ENCODE results near the gene SPRY1.

SPRY1 gene

GRCh38 chr4:123399627-123400358, 3.2 kb downstream of the SPRY1 start:
- no peaks in the 10 kb centered on the region for H3K27me3 ChIP-seq (ENCODE audit: low read depth, low read length)
- peaks cover 0 to 14% of the 10 kb centered on the region in 2 donors for H3K4me1 ChIP-seq (ENCODE audit: control insufficient read depth in 1 of 2, insufficient read depth in 2 of 2, low read length in 2 of 2)
- peak overlapping the region; percentile 82 to 90 for H3K4me3 ChIP-seq (ENCODE audit: low read depth in 1 of 2, low read length in 2 of 2)
- H3K27ac ChIP-seq (ENCODE audit: low read length): peak overlapping the region; percentile 88
- no peaks in the 10 kb centered on the region for H3K9me3 ChIP-seq (ENCODE audit: control insufficient read depth in 1 of 2, low read length in 2 of 2)
- peaks cover 16 to 19% of the 10 kb centered on the region in 2 donors for H3K36me3 ChIP-seq (ENCODE audit: control insufficient read depth in 1 of 2, insufficient read depth in 2 of 2, low read length in 2 of 2)

- H3K27ac ChIP-seq (ENCODE audit: low read length): peak overlapping the region; percentile 88
- H3K4me1 ChIP-seq (ENCODE audit: control insufficient read depth in 1 of 2, insufficient read depth in 2 of 2, low read length in 2 of 2): peaks cover 0 to 20% of the 10 kb centered on the region in 2 donors
- H3K4me3 ChIP-seq (ENCODE audit: low read depth in 1 of 2, low read length in 2 of 2): peak overlapping the region; percentile 82 to 90
Observed at GRCh38 chr4:123401271-123402120, 4.9 kb downstream of the SPRY1 start.

GRCh38 chr4:123402121-123402465, 5.5 kb downstream of the SPRY1 start:
- Histone ChIP-seq H3K36me3 (ENCODE audit: control insufficient read depth in 1 of 2, insufficient read depth in 2 of 2, low read length in 2 of 2) (peaks cover 16 to 19% of the 10 kb centered on the region in 2 donors), H3K4me1 (ENCODE audit: control insufficient read depth in 1 of 2, insufficient read depth in 2 of 2, low read length in 2 of 2) (peaks cover 0 to 23% of the 10 kb centered on the region in 2 donors), H3K9me3 (ENCODE audit: control insufficient read depth in 1 of 2, low read length in 2 of 2) (no peaks in the 10 kb centered on the region), H3K4me3 (ENCODE audit: low read depth in 1 of 2, low read length in 2 of 2) (peak overlapping the region; percentile 82 to 90), H3K27me3 (ENCODE audit: low read depth, low read length) (no peaks in the 10 kb centered on the region), H3K27ac (ENCODE audit: low read length) (peak overlapping the region; percentile 88)

More at GRCh38 chr4:123401271-123402120, 4.9 kb downstream of the SPRY1 start:
- H3K9me3 ChIP-seq (ENCODE audit: control insufficient read depth in 1 of 2, low read length in 2 of 2): no peaks in the 10 kb centered on the region
- peaks cover 16 to 19% of the 10 kb centered on the region in 2 donors for H3K36me3 ChIP-seq (ENCODE audit: control insufficient read depth in 1 of 2, insufficient read depth in 2 of 2, low read length in 2 of 2)
- no peaks in the 10 kb centered on the region for H3K27me3 ChIP-seq (ENCODE audit: low read depth, low read length)

- no peaks in the 10 kb centered on the region for H3K27me3 ChIP-seq (ENCODE audit: low read depth, low read length)
- H3K9me3 ChIP-seq (ENCODE audit: control insufficient read depth in 1 of 2, low read length in 2 of 2): no peaks in the 10 kb centered on the region
- H3K36me3 ChIP-seq (ENCODE audit: control insufficient read depth in 1 of 2, insufficient read depth in 2 of 2, low read length in 2 of 2): peaks cover 16 to 19% of the 10 kb centered on the region in 2 donors
- no peak overlapping the region for H3K27ac ChIP-seq (ENCODE audit: low read length)
- peaks cover 0 to 26% of the 10 kb centered on the region in 2 donors for H3K4me1 ChIP-seq (ENCODE audit: control insufficient read depth in 1 of 2, insufficient read depth in 2 of 2, low read length in 2 of 2)
- peak overlapping the region; percentile 35 to 82 for H3K4me3 ChIP-seq (ENCODE audit: low read depth in 1 of 2, low read length in 2 of 2)
Observed at GRCh38 chr4:123403080-123403604, 6.5 kb downstream of the SPRY1 start.

DNA sequence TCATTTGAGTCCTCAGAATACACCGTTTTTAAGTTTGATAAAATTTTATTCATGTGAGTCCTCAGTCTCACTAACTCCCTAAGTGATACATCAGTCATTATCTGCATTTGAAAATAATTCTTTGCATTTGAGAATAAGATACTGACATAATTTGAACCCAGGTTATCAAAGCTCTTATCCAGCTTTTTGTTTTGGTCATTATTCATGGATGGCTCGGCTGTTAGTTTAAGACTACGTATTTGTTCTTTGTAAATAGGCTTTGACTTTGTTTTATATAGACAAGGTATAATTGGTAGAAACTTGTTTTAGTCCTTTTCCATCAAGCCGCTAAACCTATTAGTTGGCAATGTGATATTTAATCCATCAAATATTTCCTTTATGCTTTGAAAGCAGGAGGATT, 7.9 kb downstream of the SPRY1 start:
- Histone ChIP-seq H3K9me3 (ENCODE audit: control insufficient read depth in 1 of 2, low read length in 2 of 2) (no peaks in the 10 kb centered on the region), H3K4me1 (ENCODE audit: control insufficient read depth in 1 of 2, insufficient read depth in 2 of 2, low read length in 2 of 2) (peaks cover 0 to 26% of the 10 kb centered on the region in 2 donors), H3K27ac (ENCODE audit: low read length) (peak overlapping the region; percentile 49), H3K36me3 (ENCODE audit: control insufficient read depth in 1 of 2, insufficient read depth in 2 of 2, low read length in 2 of 2) (peaks cover 16 to 19% of the 10 kb centered on the region in 2 donors), H3K27me3 (ENCODE audit: low read depth, low read length) (no peaks in the 10 kb centered on the region), H3K4me3 (ENCODE audit: low read depth in 1 of 2, low read length in 2 of 2) (peak overlapping the region in 1 of 2 donors; percentile 36)

DNA sequence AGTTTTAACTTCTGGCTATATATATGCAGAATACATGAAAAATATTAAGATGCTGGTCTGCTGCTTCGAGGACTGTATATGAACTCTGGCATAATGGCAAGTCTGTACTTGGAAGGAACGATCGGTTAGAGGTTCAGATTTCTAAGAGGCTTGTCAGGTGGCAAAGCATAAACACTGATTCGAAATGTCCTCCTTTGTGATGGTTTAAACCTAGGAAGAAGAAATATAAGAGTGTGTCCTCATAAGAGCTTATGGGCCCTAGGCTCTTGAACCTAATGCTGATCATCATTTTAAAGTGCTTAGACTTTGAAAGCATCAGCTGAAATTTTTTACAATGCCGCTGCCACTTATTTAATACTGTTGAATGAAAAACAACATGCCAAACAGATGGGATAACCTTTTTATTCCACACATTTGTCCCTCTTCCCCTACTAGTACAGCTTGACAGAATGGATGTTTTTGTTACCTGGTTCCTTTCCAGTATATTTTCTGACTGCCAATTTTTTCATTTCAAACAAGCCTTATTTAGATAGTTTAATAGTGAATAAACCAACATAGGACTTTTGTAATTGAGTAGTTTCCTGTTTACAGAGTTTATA, 8.8 kb downstream of the SPRY1 start:
- Histone ChIP-seq H3K36me3 (ENCODE audit: control insufficient read depth in 1 of 2, insufficient read depth in 2 of 2, low read length in 2 of 2) (peaks cover 16 to 19% of the 10 kb centered on the region in 2 donors), H3K4me3 (ENCODE audit: low read depth in 1 of 2, low read length in 2 of 2) (peak overlapping the region; percentile 0 to 36), H3K27ac (ENCODE audit: low read length) (peak overlapping the region; percentile 49), H3K9me3 (ENCODE audit: control insufficient read depth in 1 of 2, low read length in 2 of 2) (no peaks in the 10 kb centered on the region), H3K27me3 (ENCODE audit: low read depth, low read length) (no peaks in the 10 kb centered on the region), H3K4me1 (ENCODE audit: control insufficient read depth in 1 of 2, insufficient read depth in 2 of 2, low read length in 2 of 2) (peaks cover 0 to 26% of the 10 kb centered on the region in 2 donors)

- Histone ChIP-seq H3K36me3 (ENCODE audit: control insufficient read depth in 1 of 2, insufficient read depth in 2 of 2, low read length in 2 of 2) (peaks cover 11 to 14% of the 10 kb centered on the region in 2 donors), H3K27ac (ENCODE audit: low read length) (no peak overlapping the region)
Observed at GRCh38 chr4:123406872-123407271, 10.3 kb downstream of the SPRY1 start.

GRCh38 chr4:123408471-123409084, 12.0 kb downstream of the SPRY1 start:
- Histone ChIP-seq H3K27me3 (ENCODE audit: low read depth, low read length) (no peaks in the 10 kb centered on the region), H3K27ac (ENCODE audit: low read length) (peak overlapping the region; percentile 1), H3K4me1 (ENCODE audit: control insufficient read depth in 1 of 2, insufficient read depth in 2 of 2, low read length in 2 of 2) (peaks cover 0 to 12% of the 10 kb centered on the region in 2 donors), H3K4me3 (ENCODE audit: low read depth in 1 of 2, low read length in 2 of 2) (no peak overlapping the region), H3K36me3 (ENCODE audit: control insufficient read depth in 1 of 2, insufficient read depth in 2 of 2, low read length in 2 of 2) (no peaks in the 10 kb centered on the region), H3K9me3 (ENCODE audit: control insufficient read depth in 1 of 2, low read length in 2 of 2) (no peaks in the 10 kb centered on the region)

More at GRCh38 chr4:123406872-123407271, 10.3 kb downstream of the SPRY1 start:
- no peak overlapping the region for H3K4me3 ChIP-seq (ENCODE audit: low read depth in 1 of 2, low read length in 2 of 2)
- no peaks in the 10 kb centered on the region for H3K27me3 ChIP-seq (ENCODE audit: low read depth, low read length)
- no peaks in the 10 kb centered on the region for H3K9me3 ChIP-seq (ENCODE audit: control insufficient read depth in 1 of 2, low read length in 2 of 2)
- H3K4me1 ChIP-seq (ENCODE audit: control insufficient read depth in 1 of 2, insufficient read depth in 2 of 2, low read length in 2 of 2): peaks cover 0 to 26% of the 10 kb centered on the region in 2 donors

GRCh38 chr4:123409334-123409733, 12.7 kb downstream of the SPRY1 start:
- Histone ChIP-seq H3K4me3 (ENCODE audit: low read depth in 1 of 2, low read length in 2 of 2) (no peak overlapping the region), H3K27ac (ENCODE audit: low read length) (peak overlapping the region; percentile 1), H3K27me3 (ENCODE audit: low read depth, low read length) (no peaks in the 10 kb centered on the region), H3K9me3 (ENCODE audit: control insufficient read depth in 1 of 2, low read length in 2 of 2) (no peaks in the 10 kb centered on the region), H3K36me3 (ENCODE audit: control insufficient read depth in 1 of 2, insufficient read depth in 2 of 2, low read length in 2 of 2) (no peaks in the 10 kb centered on the region), H3K4me1 (ENCODE audit: control insufficient read depth in 1 of 2, insufficient read depth in 2 of 2, low read length in 2 of 2) (peaks cover 0 to 12% of the 10 kb centered on the region in 2 donors)

- Histone ChIP-seq H3K36me3 (ENCODE audit: control insufficient read depth in 1 of 2, insufficient read depth in 2 of 2, low read length in 2 of 2) (no peaks in the 10 kb centered on the region), H3K27ac (ENCODE audit: low read length) (no peak overlapping the region), H3K9me3 (ENCODE audit: control insufficient read depth in 1 of 2, low read length in 2 of 2) (no peaks in the 10 kb centered on the region), H3K27me3 (ENCODE audit: low read depth, low read length) (no peaks in the 10 kb centered on the region), H3K4me3 (ENCODE audit: low read depth in 1 of 2, low read length in 2 of 2) (no peak overlapping the region), H3K4me1 (ENCODE audit: control insufficient read depth in 1 of 2, insufficient read depth in 2 of 2, low read length in 2 of 2) (peaks cover 0 to 6% of the 10 kb centered on the region in 2 donors)
Observed at GRCh38 chr4:123411514-123411913, 14.9 kb downstream of the SPRY1 start.
